Measurements from ENCODE around the gene APOO.
"Not testable (repeated sequence)": the region's sequence is repeated elsewhere in the genome, so short reads cannot be mapped to it uniquely, and the experiment has no call there.

Gene APOO

DNA sequence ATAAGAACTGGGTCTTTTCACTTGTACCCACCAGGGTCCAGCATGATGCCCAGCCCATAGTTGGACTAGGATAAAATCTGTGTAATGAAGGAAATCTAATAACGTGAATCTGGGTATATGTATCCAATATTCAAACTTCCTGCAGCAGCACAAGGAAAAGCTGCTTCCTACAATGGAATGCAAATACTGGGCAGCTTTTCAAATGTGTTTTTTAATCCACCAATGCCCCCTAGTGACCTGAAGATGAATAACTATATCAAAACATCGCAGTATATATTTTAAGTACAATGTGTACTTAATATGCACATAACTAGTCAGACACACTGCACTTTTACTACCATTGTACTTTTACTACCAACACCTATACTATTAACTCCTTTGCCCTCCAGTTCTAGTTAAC is 5.3 kb downstream of the APOO start:
- DNase-seq = peak; percentile 13

DNA sequence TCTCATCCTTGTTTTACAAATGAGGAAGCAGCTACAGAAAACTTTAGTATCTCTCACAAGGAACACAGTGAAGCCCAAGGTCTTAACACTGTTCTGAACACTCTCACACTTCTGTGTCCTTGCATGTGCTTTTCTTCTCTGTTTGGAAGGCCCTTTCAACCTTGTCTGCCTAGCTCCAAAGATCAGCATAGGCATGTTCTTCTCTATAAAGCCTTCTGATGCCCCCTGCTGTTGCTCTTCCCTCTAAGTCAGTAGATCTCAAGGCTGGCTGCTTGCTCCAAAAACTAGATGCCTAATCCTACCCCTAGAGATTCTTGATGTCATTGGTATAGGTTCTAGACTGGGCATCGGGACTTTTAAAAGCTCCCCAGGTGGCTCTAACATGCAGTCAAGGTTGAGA is 5.9 kb downstream of the APOO start:
- peak; percentile 43 for DNase-seq

DNA sequence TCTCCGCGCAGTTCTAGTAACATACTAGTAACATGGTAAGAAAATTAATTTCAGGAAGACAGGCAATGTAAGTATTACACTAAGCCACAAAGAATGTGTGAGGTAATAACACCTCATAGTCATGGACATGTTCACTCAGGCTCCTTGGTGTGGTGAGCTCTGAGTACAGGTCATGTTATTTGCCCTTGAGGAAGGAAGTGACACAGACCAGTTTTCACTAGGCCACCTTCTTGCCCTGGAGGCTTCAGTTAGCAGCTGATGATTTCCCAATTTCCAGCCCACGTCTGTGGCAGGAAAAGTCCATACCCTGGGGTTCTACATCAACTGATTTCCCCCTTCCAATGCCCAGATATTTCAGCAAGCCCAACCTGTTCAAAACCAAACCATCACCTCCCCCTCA is 6.7 kb downstream of the APOO start:
- peak; percentile 84 for DNase-seq

DNA sequence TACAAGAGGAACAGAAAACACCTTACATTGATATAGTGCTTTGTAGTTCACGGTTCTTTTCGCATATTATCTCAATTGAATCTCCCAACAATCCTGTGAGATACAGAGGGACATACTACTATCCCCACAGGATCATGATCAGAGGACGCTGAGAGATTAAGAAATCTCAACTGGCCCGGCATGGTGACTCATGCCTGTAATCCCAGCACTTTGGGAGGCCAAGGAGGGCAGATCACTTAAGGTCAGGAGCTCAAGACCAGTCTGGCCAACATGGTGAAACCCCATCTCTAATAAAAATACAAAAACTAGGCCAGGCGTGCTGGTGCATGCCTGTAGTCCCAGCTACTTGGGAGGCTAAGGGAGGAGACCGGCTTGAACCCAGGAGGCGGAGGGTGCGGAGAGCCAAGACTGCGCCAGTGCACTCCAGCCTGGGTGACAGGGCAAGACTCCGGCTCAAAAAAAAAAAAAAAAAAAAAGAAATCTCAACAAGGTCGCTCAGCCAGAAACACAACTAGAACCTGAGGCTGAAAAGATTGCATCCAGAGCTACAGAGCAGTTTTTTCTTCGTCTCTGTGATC is 7.4 kb downstream of the APOO start:
- no peak for DNase-seq

DNA sequence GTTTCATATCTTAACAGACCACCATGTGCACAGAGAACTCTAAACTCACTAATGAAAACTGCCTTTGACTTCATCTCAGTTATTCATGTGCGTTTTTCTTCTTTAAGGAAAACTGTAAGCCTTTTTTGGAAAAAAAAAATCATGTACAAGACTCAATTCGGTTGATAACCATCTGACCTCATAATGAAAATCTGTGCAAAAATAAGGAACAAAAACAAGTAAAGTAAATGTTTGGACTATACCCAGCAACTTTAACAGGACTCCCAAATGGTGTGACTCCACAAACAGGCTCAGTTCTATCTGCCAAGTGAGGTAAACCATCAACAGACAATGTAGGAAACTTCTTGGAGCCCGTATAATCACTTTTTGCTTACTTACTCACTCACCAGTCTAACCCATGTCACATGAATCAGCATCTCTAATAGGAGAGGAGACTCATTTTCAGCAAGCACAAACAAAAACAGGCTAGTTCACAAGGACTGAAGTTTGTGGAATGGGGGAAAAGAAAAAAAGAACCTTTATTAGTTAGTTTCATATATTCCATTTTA is 9.3 kb downstream of the APOO start:
- peak; percentile 22 for DNase-seq

- no peak for DNase-seq
Observed at GRCh38 chrX:23896981-23897380, 10.8 kb downstream of the APOO start.

- not testable (repeated sequence) for DNase-seq
Observed at GRCh38 chrX:23896539-23896938, 11.2 kb downstream of the APOO start.

DNA sequence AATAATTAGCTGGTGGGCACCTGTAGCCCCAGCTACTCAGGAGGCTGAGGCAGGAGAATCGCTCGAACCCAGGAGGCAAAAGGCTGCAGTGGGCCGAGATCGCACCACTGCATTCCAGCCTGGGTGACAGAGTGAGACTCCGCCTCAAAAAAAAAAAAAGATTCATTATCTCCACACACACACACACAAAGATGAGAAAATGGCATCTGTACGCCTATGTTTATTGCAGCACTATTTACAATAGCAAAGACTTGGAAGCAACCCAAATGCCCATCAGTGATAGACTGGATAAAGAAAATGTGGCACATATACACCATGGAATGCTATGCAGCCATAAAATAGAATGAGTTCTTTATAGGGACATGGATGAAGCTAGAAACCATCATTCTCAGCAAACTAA is 12.7 kb downstream of the APOO start:
- not testable (repeated sequence) for DNase-seq

GRCh38 chrX:23890933-23891332 is 16.8 kb downstream of the APOO start:
- peak; percentile 15 for DNase-seq

DNA sequence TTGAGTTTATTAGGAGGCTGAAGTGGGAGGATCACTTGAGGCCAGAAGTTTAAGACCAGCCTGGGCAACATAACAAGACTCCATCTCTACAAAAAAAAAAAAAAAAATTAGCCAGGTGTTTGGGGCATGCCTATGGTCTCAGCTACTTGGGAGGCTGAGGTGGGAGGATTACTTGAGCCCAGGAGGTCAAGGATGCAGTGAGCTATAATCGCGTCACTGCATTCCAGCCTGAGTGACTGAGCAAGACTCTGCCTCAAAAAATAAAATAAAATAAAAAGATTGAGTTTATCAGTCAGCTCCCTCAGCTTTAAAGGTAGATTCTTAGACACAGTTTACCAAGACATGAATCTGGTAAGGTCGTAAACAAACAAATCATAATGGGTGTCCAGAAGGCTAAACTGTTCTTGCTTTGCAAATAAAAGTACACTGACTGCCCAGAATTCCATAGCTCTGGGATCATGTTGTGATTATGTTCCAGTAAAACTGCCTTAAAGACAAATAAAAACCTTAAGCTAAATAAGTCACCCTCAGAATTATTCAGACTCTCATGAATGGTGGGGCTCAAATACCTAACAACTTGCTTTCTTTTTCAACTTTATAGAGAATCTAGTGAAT is 18.7 kb downstream of the APOO start:
- DNase-seq = peak; percentile 34

DNA sequence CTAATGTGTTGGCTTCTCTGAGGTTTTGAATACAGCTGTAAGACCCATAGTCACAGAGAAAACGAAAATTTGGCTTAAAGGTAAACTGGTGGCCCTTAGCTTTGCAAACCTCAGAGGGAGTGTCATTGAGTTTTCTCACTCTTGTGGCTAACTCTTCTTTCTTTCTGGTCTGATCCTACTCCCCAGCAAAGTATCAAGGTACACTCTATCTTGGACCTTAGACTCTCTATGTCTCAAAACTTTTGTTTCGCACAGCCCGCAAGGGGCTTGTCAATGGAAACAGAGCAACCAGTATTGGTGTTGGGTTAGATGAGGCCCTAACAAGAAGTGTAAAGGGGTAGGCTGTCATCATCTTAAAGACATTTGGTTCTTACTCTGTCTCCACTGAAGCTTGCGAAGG is 19.8 kb downstream of the APOO start:
- no peak for DNase-seq

GRCh38 chrX:23887451-23887850 is 20.3 kb downstream of the APOO start:
- peak; percentile 24 for DNase-seq

- no peak for DNase-seq
Observed at GRCh38 chrX:23885803-23886202, 21.9 kb downstream of the APOO start.

- DNase-seq = no peak
Observed at GRCh38 chrX:23884427-23885024, 23.2 kb downstream of the APOO start.

DNA sequence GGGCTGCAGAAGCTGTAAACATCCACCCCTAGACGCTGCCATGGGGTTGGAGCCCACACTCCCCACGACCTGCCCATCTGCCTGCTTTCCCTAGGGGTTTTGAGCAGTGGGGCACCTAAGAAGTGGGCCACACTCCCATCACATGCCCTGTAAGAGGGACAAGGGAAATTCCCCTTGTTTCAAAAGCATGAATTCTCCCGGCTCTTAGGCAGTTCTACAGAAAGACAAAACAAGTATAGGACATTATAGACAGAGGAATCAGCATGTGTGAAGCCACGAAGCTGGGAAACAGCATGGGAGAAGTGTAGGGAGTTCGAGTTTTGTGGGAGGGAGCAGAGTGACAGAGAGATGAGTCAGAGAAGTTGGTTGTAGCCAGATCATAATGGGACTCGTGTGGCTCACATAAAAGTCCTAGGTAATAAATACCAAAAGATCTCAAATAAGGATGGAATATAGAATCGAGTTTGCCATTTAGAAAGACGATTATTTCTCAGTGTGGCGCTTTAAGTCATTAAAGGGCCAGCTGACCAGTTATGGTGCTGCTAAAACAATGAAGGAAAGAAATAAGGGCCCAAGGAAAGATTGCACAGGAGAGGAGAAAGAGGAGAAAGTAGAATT is 23.9 kb downstream of the APOO start:
- peak; percentile 62 for DNase-seq

- no peak for DNase-seq
Observed at GRCh38 chrX:23879380-23880090, 28.2 kb downstream of the APOO start.

- DNase-seq = no peak
Observed at GRCh38 chrX:23871905-23872546, 35.7 kb downstream of the APOO start.

DNA sequence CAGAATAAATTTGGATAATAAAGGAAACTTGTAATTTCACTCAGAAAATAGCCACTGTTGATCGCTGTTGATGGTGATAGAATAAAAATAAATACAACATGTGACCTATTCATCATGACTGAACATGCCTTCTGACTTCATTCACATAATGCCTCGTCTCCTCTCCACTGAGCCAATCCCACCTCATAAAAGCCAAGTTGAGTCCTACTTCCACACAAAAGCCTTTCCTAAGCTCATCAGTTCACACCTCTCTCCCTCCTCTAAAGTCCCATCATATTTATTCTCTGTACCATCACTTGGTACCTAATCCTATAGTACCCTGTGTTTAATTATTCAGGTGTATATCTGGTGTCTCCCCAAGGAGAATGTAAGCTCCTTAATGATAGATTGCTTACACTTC is 37.7 kb downstream of the APOO start:
- DNase-seq = no peak

GRCh38 chrX:23864742-23865326 is 42.9 kb downstream of the APOO start:
- DNase-seq = no peak

- not testable (repeated sequence) for DNase-seq
Observed at GRCh38 chrX:23861952-23862351, 45.8 kb downstream of the APOO start.

DNA sequence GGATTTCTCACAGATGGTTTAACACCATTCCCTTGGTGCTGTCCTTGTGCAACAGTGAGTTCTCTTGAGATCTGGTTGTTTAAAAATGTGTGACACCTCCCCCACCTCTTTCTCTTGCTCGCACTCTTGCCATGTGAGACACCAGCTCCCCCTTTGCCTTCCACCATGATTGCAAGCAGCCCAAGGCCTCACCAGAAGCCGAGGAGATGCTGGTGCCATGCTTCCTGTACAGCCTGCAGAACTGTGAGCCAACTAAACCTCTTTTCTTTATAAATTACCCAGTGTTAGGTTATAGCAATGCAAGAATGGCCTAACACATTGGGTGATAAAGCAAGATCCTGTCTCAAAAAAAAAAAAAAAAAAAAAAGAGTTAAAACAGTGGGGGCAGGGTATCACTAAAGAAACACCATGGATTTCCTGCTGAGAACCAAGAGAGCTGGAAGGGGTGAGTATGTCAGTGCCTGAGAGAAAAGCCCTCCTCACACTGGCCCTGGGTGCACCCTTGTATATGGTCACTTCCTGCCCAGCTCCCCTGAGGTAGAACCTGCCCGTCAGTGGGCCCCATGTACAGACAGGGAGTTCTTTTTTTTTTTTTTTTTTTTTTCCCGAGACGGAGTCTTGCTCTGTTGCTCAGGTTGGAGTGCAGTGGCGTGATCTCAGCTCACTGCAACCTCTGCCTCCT is 46.4 kb downstream of the APOO start:
- no peak for DNase-seq

DNA sequence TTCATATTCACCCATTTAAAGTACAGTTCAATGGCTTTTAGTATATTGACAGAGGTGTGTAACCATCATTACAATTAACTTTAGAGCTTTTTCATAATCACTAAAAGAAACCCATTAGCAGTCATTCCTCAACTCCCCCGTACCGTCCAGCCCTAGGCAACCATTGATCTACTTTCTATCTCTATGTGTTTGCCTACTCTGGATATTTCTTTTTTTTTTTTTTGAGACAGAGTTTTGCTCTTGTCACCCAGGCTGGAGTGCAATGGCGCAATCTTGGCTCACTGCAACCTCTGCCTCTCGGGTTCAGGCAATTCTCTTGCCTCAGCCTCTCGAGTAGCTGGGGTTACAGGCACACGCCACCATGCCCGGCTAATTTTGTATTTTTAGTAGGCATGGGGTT is 48.5 kb downstream of the APOO start:
- not testable (repeated sequence) for DNase-seq
